Fibroblast of mammary gland (primary cell): ENCODE data around the gene DENND11.
A peak's percentile ranks its signal among the peaks of the same experiment; 100 is the strongest.

Experiments
- DNase-seq: peaks from one replicate; pipeline ENCODE4 v3.0.0-alpha.2; 2010; ENCODE audit warnings: low read depth
- H3K4me3 ChIP-seq: 2 replicates; pipeline ENCODE4 v1.5.1; 2011; ENCODE audit warnings: low read depth, mild to moderate bottlenecking, low read length, moderate library complexity; ENCODE audit not compliant: control insufficient read depth
- CTCF ChIP-seq: conservative IDR thresholded peaks from 2 replicates; pipeline ENCODE4 v1.5.1; 2011; ENCODE audit warnings: low read depth, low read length, inconsistent platforms; ENCODE audit not compliant: control insufficient read depth, insufficient read depth

Gene DENND11

DNA sequence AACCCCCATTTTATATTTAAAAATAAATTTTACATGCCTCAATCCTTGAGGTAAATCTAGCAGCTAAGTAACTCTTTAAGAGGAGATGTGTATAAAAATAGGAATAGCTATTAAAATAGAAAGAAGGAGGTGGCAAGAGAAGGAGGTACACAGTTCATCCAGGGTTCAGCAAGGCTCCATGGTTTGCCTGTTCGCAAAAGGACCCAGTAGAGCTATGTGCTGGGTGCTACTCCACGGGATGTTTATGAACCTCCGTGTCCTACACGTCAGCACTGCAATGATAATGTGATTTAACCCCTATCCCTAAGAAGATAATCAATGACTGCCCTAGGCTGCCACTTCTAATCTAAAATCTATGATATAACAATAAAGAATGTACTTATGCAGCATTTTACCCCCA lies 926 bp upstream of the DENND11 start:
- no peak for TF ChIP-seq CTCF
- H3K4me3 ChIP-seq: no peak overlapping the region

DNA sequence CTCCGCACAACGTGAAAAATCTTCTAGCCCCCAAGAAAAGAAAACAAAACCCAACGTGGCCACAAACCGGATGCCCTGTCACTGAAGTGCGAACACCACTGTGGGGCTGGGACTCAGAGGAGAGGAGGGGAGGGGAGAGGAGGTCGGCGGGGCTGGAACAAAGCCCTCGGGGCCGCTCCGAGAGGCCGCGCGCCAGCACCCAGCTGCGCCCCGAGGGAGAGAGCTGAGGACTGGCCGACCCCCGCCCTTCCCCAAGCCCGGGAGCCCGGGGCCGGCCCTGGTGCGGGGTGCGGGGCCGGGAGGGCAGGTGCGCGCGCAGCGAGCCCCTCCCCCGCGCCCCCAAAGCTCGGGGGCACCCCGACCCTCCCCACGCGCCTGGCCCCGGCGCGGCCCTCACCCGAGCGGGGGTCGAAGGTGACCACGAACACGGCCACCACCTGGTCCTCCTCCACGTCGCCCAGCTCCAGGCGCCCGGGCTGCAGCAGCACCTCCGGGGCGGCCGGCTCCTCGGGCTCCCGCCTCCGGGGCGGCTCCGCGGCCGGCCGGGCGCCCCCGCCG lies 398 bp downstream of the DENND11 start:
- DNase-seq: no peak
- peak overlapping the region; percentile 58 for H3K4me3 ChIP-seq
- no peak for TF ChIP-seq CTCF

More for the DNA sequence above, 926 bp upstream of the DENND11 start:
- DNase-seq: no peak

- peak overlapping the region; percentile 33 for H3K4me3 ChIP-seq
- DNase-seq: no peak
- TF ChIP-seq CTCF: no peak
These were observed 1.1 kb downstream of the DENND11 start for GRCh38 chr7:141700848-141701371.

- no peak overlapping the region for H3K4me3 ChIP-seq
- no peak for TF ChIP-seq CTCF
- DNase-seq: no peak
These were observed 1.6 kb downstream of the DENND11 start for GRCh38 chr7:141700296-141700847.

- no peak for TF ChIP-seq CTCF
- DNase-seq: no peak
- H3K4me3 ChIP-seq: no peak overlapping the region
These were observed 2.1 kb downstream of the DENND11 start for GRCh38 chr7:141699860-141700259.

DNA sequence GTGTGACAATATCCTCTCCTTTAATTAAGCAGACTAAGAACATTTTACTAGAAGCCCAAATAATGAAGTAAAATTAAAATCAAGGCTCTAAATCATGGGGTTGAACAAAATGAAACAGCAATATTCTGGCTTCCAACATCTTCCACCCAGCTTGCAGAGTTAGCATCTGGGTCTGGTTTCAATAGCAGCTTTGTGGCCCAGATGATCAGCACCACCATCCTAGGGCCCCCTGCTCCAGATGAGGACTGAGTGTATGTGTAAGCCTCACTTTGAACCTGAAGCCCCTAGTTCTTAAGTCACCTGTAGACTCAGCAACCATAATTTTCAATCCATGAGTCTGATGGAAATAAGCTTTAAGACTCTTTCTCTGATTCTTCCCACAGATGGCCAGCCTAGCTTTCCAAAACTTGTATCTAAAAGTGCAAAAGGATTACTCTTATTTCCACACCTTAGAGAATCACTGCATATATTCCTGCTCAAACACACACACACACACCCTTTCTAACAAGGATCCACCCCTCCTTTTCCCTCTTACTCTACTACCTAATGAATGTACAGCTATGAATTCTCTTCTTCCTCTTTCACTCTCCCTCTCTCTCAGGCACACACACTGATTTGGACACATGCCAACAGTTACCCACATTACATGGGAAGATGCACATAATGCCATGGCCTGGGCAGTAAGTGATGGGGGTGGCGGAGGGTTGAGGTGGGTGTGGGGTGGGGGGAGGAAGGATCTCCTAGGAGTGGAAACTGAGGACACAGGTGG lies 3.5 kb downstream of the DENND11 start:
- DNase-seq: no peak
- no peak for TF ChIP-seq CTCF
- no peak overlapping the region for H3K4me3 ChIP-seq
